SK-N-SH (cell line): ENCODE results near the gene C10orf90. TPM values are rescaled to one million over a fixed set of nuclear protein-coding genes. Genes with fewer than 3 reads are reported as not detected.

ENCODE experiments used
- CTCF ChIA-PET: fragments of 300-600, 350-600 bp; formaldehyde crosslinking; extraction: SDS; loops from one replicate; lab custom pipeline; 2021; lab: Yijun Ruan, JAX
- POLR2A ChIA-PET: fragments of 350-600 bp; sonication (Branson Sonifier 250); formaldehyde crosslinking; extraction: SDS; loops from one replicate; lab custom pipeline; 2020; ENCODE audit warnings: antibody characterized with exemption, inconsistent platforms; lab: Yijun Ruan, JAX
- DNase-seq: peaks from one replicate; pipeline ENCODE4 v3.0.0; 2012
- H2AFZ ChIP-seq: fragments of 200-600 bp; sonication (generic); 2 replicates; pipeline ENCODE4 v1.8.1; 2016; ENCODE audit warnings: antibody characterized with exemption, mild to moderate bottlenecking, low read depth
- H3F3A ChIP-seq: fragments of 200-600 bp; sonication (generic); replicated peaks from 2 replicates; pipeline ENCODE3; 2016; ENCODE audit warnings: antibody characterized with exemption, mild to moderate bottlenecking; ENCODE audit not compliant: insufficient read depth
- H3K27ac ChIP-seq, 2 experiments: fragments of 200-500 bp in 1 of 2; fragments of 200-600 bp in 1 of 2; sonication (Bioruptor generic) in 1 of 2; sonication (generic), shearing (Covaris generic) in 1 of 2; 2 replicates each; pipeline versions ENCODE4 v1.5.1 to v1.6.1; 2014 to 2016; ENCODE audit warnings: low read depth in 2 of 2, inconsistent platforms in 1 of 2, low read length in 1 of 2, mild to moderate bottlenecking in 1 of 2, mixed read lengths in 1 of 2
- H3K27me3 ChIP-seq: fragments of 200-600 bp; sonication (generic), shearing (Covaris generic); 2 replicates; pipeline ENCODE4 v1.6.1; 2016; ENCODE audit warnings: mixed run types; ENCODE audit not compliant: insufficient read depth
- H3K36me3 ChIP-seq, 2 experiments: fragments of 200-500 bp in 1 of 2; fragments of 200-600 bp in 1 of 2; sonication (Bioruptor generic) in 1 of 2; sonication (generic) in 1 of 2; replicated peaks in 1 of 2; 2 replicates each; pipeline versions ENCODE3 to v1.5.1; 2014 to 2016; ENCODE audit warnings: low read length in 1 of 2, mild to moderate bottlenecking in 1 of 2; ENCODE audit not compliant: insufficient read depth in 2 of 2, control insufficient read depth in 1 of 2
- H3K4me1 ChIP-seq, 2 experiments: fragments of 200-500 bp in 1 of 2; fragments of 200-600 bp in 1 of 2; sonication (Bioruptor generic) in 1 of 2; sonication (generic), shearing (Covaris generic) in 1 of 2; 2 replicates each; pipeline versions ENCODE4 v1.5.1 to v1.6.1; 2014 to 2016; ENCODE audit warnings: low read depth in 1 of 2, low read length in 1 of 2, mixed run types in 1 of 2; ENCODE audit not compliant: insufficient read depth in 2 of 2, control insufficient read depth in 1 of 2
- H3K4me2 ChIP-seq: fragments of 200-600 bp; sonication (generic), shearing (Covaris generic); 2 replicates; pipeline ENCODE4 v1.6.1; 2017; ENCODE audit warnings: mixed run types
- H3K4me3 ChIP-seq, 2 experiments: fragments of 200-500 bp in 1 of 2; fragments of 200-600 bp in 1 of 2; sonication (Bioruptor generic) in 1 of 2; sonication (generic), shearing (Covaris generic) in 1 of 2; 2 replicates each; pipeline versions ENCODE4 v1.5.1 to v1.8.1; 2014 to 2016; ENCODE audit warnings: low read depth in 2 of 2, inconsistent platforms in 1 of 2, low read length in 1 of 2, mild to moderate bottlenecking in 1 of 2, mixed read lengths in 1 of 2, moderate library complexity in 1 of 2
- H3K79me2 ChIP-seq: fragments of 200-600 bp; sonication (generic); 2 replicates; pipeline ENCODE4 v1.8.1; 2017; ENCODE audit warnings: mild to moderate bottlenecking; ENCODE audit not compliant: insufficient read depth
- H3K9ac ChIP-seq: fragments of 200-600 bp; sonication (generic); 2 replicates; pipeline ENCODE4 v1.6.1; 2017; ENCODE audit warnings: mixed run types
- H3K9me2 ChIP-seq: fragments of 200-600 bp; sonication (generic); 2 replicates; pipeline ENCODE4 v1.6.1; 2017; ENCODE audit warnings: mixed run types
- H3K9me3 ChIP-seq: fragments of 200-600 bp; sonication (generic); 2 replicates; pipeline ENCODE4 v1.6.1; 2017; ENCODE audit warnings: mixed run types, mild to moderate bottlenecking, moderate library complexity
- H4K20me1 ChIP-seq: fragments of 200-600 bp; sonication (generic); 2 replicates; pipeline ENCODE4 v1.6.1; 2017; ENCODE audit warnings: mild to moderate bottlenecking, mixed run types; ENCODE audit not compliant: insufficient read depth
- CTCF ChIP-seq: fragments of 200-600 bp; sonication (generic); IDR thresholded peaks from 2 replicates; pipeline ENCODE4 v1.6.1; 2017; ENCODE audit warnings: antibody characterized with exemption, mild to moderate bottlenecking, moderate library complexity
- ELF1 ChIP-seq: IDR thresholded peaks from 2 replicates; pipeline ENCODE4 v1.4.0; 2012
- EP300 ChIP-seq, 2 experiments: IDR thresholded peaks; 2 replicates each; pipeline versions ENCODE4 v1.4.0 to v1.6.1; 2012; ENCODE audit warnings: borderline replicate concordance in 1 of 2, low read depth in 1 of 2, low read length in 1 of 2
- JUND ChIP-seq: IDR thresholded peaks from 2 replicates; pipeline ENCODE4 v1.4.0; 2012
- MAX ChIP-seq: IDR thresholded peaks from 2 replicates; pipeline ENCODE4 v1.4.0; 2012; ENCODE audit warnings: low read depth
- MXI1 ChIP-seq: IDR thresholded peaks from 2 replicates; pipeline ENCODE4 v1.6.1; 2012; ENCODE audit warnings: mild to moderate bottlenecking, low read depth, low read length, improper control_type of control experiment
- NRF1 ChIP-seq: IDR thresholded peaks from 2 replicates; pipeline ENCODE4 v1.6.1; 2012; ENCODE audit warnings: low read depth, mild to moderate bottlenecking, low read length
- PBX3 ChIP-seq: IDR thresholded peaks from 2 replicates; pipeline ENCODE4; 2012
- RAD21 ChIP-seq: IDR thresholded peaks from 2 replicates; pipeline ENCODE4 v1.6.1; 2012; ENCODE audit warnings: mild to moderate bottlenecking, low read length
- REST ChIP-seq: IDR thresholded peaks from 2 replicates; pipeline ENCODE4 v1.6.1; 2012; ENCODE audit warnings: mild to moderate bottlenecking, low read depth, low read length, moderate library complexity
- RFX5 ChIP-seq: IDR thresholded peaks from 2 replicates; pipeline ENCODE4 v1.6.1; 2012; ENCODE audit warnings: mild to moderate bottlenecking, improper control_type of control experiment, low read length
- SIN3A ChIP-seq: IDR thresholded peaks from 2 replicates; pipeline ENCODE4 v1.6.1; 2012; ENCODE audit warnings: low read depth, mild to moderate bottlenecking, low read length, moderate library complexity, borderline replicate concordance
- TAF1 ChIP-seq: IDR thresholded peaks from 2 replicates; pipeline ENCODE4 v1.6.1; 2012; ENCODE audit warnings: low read depth, mild to moderate bottlenecking, low read length, moderate library complexity, borderline replicate concordance
- TCF12 ChIP-seq: IDR thresholded peaks from 2 replicates; pipeline ENCODE4 v1.4.0; 2012
- TEAD4 ChIP-seq: IDR thresholded peaks from 2 replicates; pipeline ENCODE4 v1.4.0; 2012; ENCODE audit warnings: mild to moderate bottlenecking, borderline replicate concordance; ENCODE audit not compliant: insufficient read depth
- USF1 ChIP-seq: IDR thresholded peaks from 2 replicates; pipeline ENCODE4 v1.4.0; 2012; ENCODE audit warnings: low read depth, borderline replicate concordance
- USF2 ChIP-seq: fragments of 150-350 bp; IDR thresholded peaks from 2 replicates; pipeline ENCODE4 v1.6.1; 2017; ENCODE audit warnings: antibody characterized with exemption, low read length, low read depth, borderline replicate concordance
- YY1 ChIP-seq: IDR thresholded peaks from 2 replicates; pipeline ENCODE4 v1.4.0; 2012; ENCODE audit warnings: low read depth, mild to moderate bottlenecking
- ZBTB33 ChIP-seq: IDR thresholded peaks from 2 replicates; pipeline ENCODE4 v1.4.0; 2012; ENCODE audit warnings: low read depth, borderline replicate concordance
- WGBS: methylation state at CpG from one replicate; pipeline ENCODE4 v1.1.6; 2017; ENCODE audit warnings: low lambda C conversion rate; 5-methylcytosine and 5-hydroxymethylcytosine counted together
- polyA plus RNA-seq, 3 experiments: library from polyadenylated mRNA; depleted of rRNA; stranded (reverse); fragments of >200 nt; gene quantifications; 2 replicates each; pipeline ENCODE4 v1.2.3, GENCODE V29; 2012

Gene C10orf90
- polyA plus RNA-seq, 1 of the 3 experiments (the other 2 are of a cell fraction), result 0.21 TPM

- TF ChIP-seq REST, result no peak
These were observed 209.1 kb downstream of the C10orf90 start (continued) for GRCh38 chr10:126461289-126461940.

- no peak overlapping the region for H3K4me2 ChIP-seq
- WGBS, result 58% methylated on average over 6 of the region's 6 CpGs
- TF ChIP-seq CTCF (no peak), TCF12 (peak; percentile 64), JUND (peak; percentile 60), NRF1 (no peak), MXI1 (no peak), PBX3 (peak; percentile 76), USF1 (no peak), USF2 (no peak), TAF1 (no peak), YY1 (no peak), EP300 (IDR thresholded peaks at IDR 0.05; ENCODE audit: borderline replicate concordance in 1 of 2, low read depth in 1 of 2, low read length in 1 of 2) (peak in 1 of 2 experiments; percentile 40; a peak in 1 of 4 replicates), ELF1 (0 out of 2 replicates have a peak, but pooled peaks have one; percentile 45), TEAD4 (peak; percentile 42; the same call in 1 of the 2 replicates), RAD21 (no peak), RFX5 (no peak), ZBTB33 (no peak), MAX (peak; percentile 53; the same call in 1 of the 2 replicates), SIN3A (no peak)
These were observed 210.5 kb downstream of the C10orf90 start for GRCh38 chr10:126459878-126460481.

More at GRCh38 chr10:126459878-126460481, 210.5 kb downstream of the C10orf90 start:
- Histone ChIP-seq H3K4me3 (no peak overlapping the region), H3F3A (no peaks in the 10 kb centered on the region), H3K9me3 (no peaks in the 10 kb centered on the region), H3K27me3 (no peaks in the 10 kb centered on the region), H3K9me2 (no peaks in the 10 kb centered on the region), H3K27ac (peak overlapping the region in 1 of 2 experiments; percentile 32; a peak in 1 of 4 replicates), H3K36me3 (no peaks in the 10 kb centered on the region), H3K4me1 (peaks cover 0 to 18% of the 10 kb centered on the region in 2 experiments; a peak in 2 of 4 replicates), H3K79me2 (no peaks in the 10 kb centered on the region), H3K9ac (no peak overlapping the region), H4K20me1 (no peaks in the 10 kb centered on the region), H2AFZ (no peak overlapping the region; the same call in 1 of the 2 replicates)
- CTCF ChIA-PET, result interaction anchor here (0.7 to 1.2 kb wide), 2 partner anchors 31 to 44 kb away, joined by 3 read pairs; no protein-coding TSS in a partner anchor
- DNase-seq, result no peak
- POLR2A ChIA-PET, result no interaction called here
